Tibial artery (tissue), 4 donors: Measurements from ENCODE around the gene CCDC182.

Experiments used
- DNase-seq, 2 donors: peaks; one replicate each; pipeline ENCODE4 v3.0.0-alpha.2; 2019
- H3K27ac ChIP-seq, 2 donors: fragments of 200-600 bp; sonication (generic) in 1 of 2; 1 replicate in 1 of 2; 2 replicates in 1 of 2; pipeline ENCODE4 v1.5.1; 2018 to 2019; ENCODE audit warnings: mild to moderate bottlenecking in 1 of 2
- H3K27me3 ChIP-seq, 2 donors: fragments of 200-600 bp; sonication (generic) in 1 of 2; one replicate each; pipeline versions ENCODE4 v1.5.1 to v1.6.0; 2016 to 2019
- H3K36me3 ChIP-seq, 3 donors: fragments of 200-600 bp; sonication (generic) in 2 of 3; one replicate each; pipeline ENCODE4 v1.5.1; 2016 to 2019; ENCODE audit warnings: mild to moderate bottlenecking in 2 of 3
- H3K4me1 ChIP-seq, 4 donors: fragments of 200-600 bp; sonication (generic) in 2 of 4; 1 replicate in 3 of 4; 2 replicates in 1 of 4; pipeline ENCODE4 v1.5.1; 2016 to 2019
- H3K4me3 ChIP-seq, 2 donors: fragments of 200-600 bp; sonication (generic) in 1 of 2; 1 replicate in 1 of 2; 2 replicates in 1 of 2; pipeline ENCODE4 v1.5.1; 2018 to 2019; ENCODE audit warnings: mild to moderate bottlenecking in 2 of 2
- H3K9me3 ChIP-seq, 3 donors: fragments of 200-600 bp; sonication (generic) in 1 of 3; one replicate each; pipeline ENCODE4 v1.5.1; 2016 to 2019
- CTCF ChIP-seq, 2 experiments: fragments of 200-600 bp in 1 of 2; fragments of 450-650 bp in 1 of 2; IDR thresholded peaks; one replicate each; pipeline ENCODE4 v1.5.1; 2017 to 2019; ENCODE audit warnings: antibody characterized with exemption in 2 of 2, mild to moderate bottlenecking in 1 of 2, moderate library complexity in 1 of 2
- intact Hi-C: fragments of 100-400 bp; cut with DNase I; formaldehyde crosslinking; loops from one replicate; pipeline ENCODE4 v1.15.0; 2023; ENCODE audit warnings: low total_unique reads

The CCDC182 gene

GRCh38 chr17:57778306-57778705 is 33.2 kb upstream of the CCDC182 start:
- Histone ChIP-seq H3K27me3 (peaks cover 0 to 26% of the 10 kb centered on the region in 2 donors), H3K27ac (no peak overlapping the region), H3K4me3 (no peak overlapping the region), H3K36me3 (no peaks in the 10 kb centered on the region), H3K4me1 (peaks cover 0 to 14% (median 6%) of the 10 kb centered on the region in 4 donors), H3K9me3 (no peaks in the 10 kb centered on the region)
- DNase-seq, result no peak
- TF ChIP-seq CTCF (IDR thresholded peaks at IDR 0.05), result no peak
- intact Hi-C loops, result no loop called here

GRCh38 chr17:57776366-57776765 is 31.3 kb upstream of the CCDC182 start:
- Histone ChIP-seq H3K27ac (no peak overlapping the region), H3K27me3 (peaks cover 0 to 7% of the 10 kb centered on the region in 2 donors), H3K9me3 (no peaks in the 10 kb centered on the region), H3K36me3 (no peaks in the 10 kb centered on the region), H3K4me1 (no peaks in the 10 kb centered on the region), H3K4me3 (no peak overlapping the region)
- intact Hi-C loops, result no loop called here
- no peak for TF ChIP-seq CTCF (IDR thresholded peaks at IDR 0.05)
- DNase-seq, result no peak

- no peak overlapping the region for H3K27ac ChIP-seq
- intact Hi-C loops, result no loop called here
- no peak for DNase-seq
- TF ChIP-seq CTCF (IDR thresholded peaks at IDR 0.05), result no peak
- peaks cover 0 to 4% of the 10 kb centered on the region in 2 donors for H3K27me3 ChIP-seq
- H3K9me3 ChIP-seq, result no peaks in the 10 kb centered on the region
- no peaks in the 10 kb centered on the region for H3K4me1 ChIP-seq
- no peaks in the 10 kb centered on the region for H3K36me3 ChIP-seq
- no peak overlapping the region for H3K4me3 ChIP-seq
Measured at GRCh38 chr17:57774872-57775271, 29.8 kb upstream of the CCDC182 start.

GRCh38 chr17:57773557-57773956 is 28.5 kb upstream of the CCDC182 start:
- Histone ChIP-seq H3K4me1 (no peaks in the 10 kb centered on the region), H3K27ac (no peak overlapping the region), H3K9me3 (no peaks in the 10 kb centered on the region), H3K36me3 (no peaks in the 10 kb centered on the region), H3K27me3 (peaks cover 0 to 4% of the 10 kb centered on the region in 2 donors), H3K4me3 (no peak overlapping the region)
- no peak for DNase-seq
- intact Hi-C loops, result no loop called here
- no peak for TF ChIP-seq CTCF (IDR thresholded peaks at IDR 0.05)

- H3K4me3 ChIP-seq, result no peak overlapping the region
- intact Hi-C loops, result no loop called here
- no peak for TF ChIP-seq CTCF (IDR thresholded peaks at IDR 0.05)
Measured at GRCh38 chr17:57772774-57773173, 27.7 kb upstream of the CCDC182 start.

GRCh38 chr17:57767561-57767960 is 22.5 kb upstream of the CCDC182 start:
- no peak for TF ChIP-seq CTCF (IDR thresholded peaks at IDR 0.05)
- Histone ChIP-seq H3K27me3 (peaks cover 0 to 16% of the 10 kb centered on the region in 2 donors), H3K27ac (no peak overlapping the region), H3K4me3 (no peak overlapping the region), H3K9me3 (no peaks in the 10 kb centered on the region), H3K36me3 (no peaks in the 10 kb centered on the region), H3K4me1 (no peaks in the 10 kb centered on the region)
- no peak for DNase-seq
- intact Hi-C loops, result no loop called here

More at GRCh38 chr17:57772774-57773173, 27.7 kb upstream of the CCDC182 start:
- Histone ChIP-seq H3K4me1 (no peaks in the 10 kb centered on the region), H3K9me3 (no peaks in the 10 kb centered on the region), H3K36me3 (no peaks in the 10 kb centered on the region), H3K27me3 (peaks cover 0 to 8% of the 10 kb centered on the region in 2 donors), H3K27ac (no peak overlapping the region)
- DNase-seq, result no peak
